Measurements from ENCODE around the gene PDF. TPM values are rescaled to one million over a fixed set of nuclear protein-coding genes. Genes with fewer than 3 reads are reported as not detected.
A peak's percentile ranks its signal among the peaks of the same experiment; 100 is the strongest.

Gene PDF
- total RNA-seq, 1 donor from 2014 or later = 13.0 TPM

DNA sequence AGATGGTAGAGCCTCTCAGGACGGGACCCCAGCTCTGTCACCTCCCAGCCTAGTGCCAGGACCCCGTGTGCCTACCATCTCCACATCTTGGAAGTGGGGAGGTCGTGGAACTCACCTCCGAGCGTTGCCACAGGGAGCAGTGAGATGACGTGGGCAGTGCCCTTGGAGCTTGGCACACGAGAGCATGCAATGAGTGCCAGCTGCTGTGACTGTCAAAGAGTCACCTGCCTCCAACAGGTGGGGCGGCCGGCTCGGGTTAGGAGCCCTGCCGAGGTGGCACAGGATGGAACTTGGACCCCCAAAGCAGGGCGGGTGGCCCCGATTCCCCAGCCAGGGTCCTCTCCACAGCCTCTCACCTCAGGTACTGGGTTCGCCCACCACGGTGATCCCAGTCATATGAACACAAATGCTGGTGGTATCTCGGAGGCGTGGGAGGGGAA lies 13.8 kb downstream of the PDF start:
- TF ChIP-seq, protein P1, sequence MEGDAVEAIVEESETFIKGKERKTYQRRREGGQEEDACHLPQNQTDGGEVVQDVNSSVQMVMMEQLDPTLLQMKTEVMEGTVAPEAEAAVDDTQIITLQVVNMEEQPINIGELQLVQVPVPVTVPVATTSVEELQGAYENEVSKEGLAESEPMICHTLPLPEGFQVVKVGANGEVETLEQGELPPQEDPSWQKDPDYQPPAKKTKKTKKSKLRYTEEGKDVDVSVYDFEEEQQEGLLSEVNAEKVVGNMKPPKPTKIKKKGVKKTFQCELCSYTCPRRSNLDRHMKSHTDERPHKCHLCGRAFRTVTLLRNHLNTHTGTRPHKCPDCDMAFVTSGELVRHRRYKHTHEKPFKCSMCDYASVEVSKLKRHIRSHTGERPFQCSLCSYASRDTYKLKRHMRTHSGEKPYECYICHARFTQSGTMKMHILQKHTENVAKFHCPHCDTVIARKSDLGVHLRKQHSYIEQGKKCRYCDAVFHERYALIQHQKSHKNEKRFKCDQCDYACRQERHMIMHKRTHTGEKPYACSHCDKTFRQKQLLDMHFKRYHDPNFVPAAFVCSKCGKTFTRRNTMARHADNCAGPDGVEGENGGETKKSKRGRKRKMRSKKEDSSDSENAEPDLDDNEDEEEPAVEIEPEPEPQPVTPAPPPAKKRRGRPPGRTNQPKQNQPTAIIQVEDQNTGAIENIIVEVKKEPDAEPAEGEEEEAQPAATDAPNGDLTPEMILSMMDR (IDR thresholded peaks at IDR 0.05; ENCODE audit: unreplicated experiment) = no peak
- no peak for DNase-seq (ENCODE audit: low spot score, unreplicated experiment)
- Mint-ChIP-seq H3K4me1 (ENCODE audit: low read depth) (peaks cover 5% of the 10 kb centered on the region), H3K9me3 (ENCODE audit: low read depth) (no peaks in the 10 kb centered on the region), H3K4me3 (ENCODE audit: low read depth) (no peak overlapping the region), H3K27me3 (no peaks in the 10 kb centered on the region), H3K36me3 (ENCODE audit: insufficient read depth) (peaks cover 15% of the 10 kb centered on the region), H3K27ac (no peak overlapping the region)

DNA sequence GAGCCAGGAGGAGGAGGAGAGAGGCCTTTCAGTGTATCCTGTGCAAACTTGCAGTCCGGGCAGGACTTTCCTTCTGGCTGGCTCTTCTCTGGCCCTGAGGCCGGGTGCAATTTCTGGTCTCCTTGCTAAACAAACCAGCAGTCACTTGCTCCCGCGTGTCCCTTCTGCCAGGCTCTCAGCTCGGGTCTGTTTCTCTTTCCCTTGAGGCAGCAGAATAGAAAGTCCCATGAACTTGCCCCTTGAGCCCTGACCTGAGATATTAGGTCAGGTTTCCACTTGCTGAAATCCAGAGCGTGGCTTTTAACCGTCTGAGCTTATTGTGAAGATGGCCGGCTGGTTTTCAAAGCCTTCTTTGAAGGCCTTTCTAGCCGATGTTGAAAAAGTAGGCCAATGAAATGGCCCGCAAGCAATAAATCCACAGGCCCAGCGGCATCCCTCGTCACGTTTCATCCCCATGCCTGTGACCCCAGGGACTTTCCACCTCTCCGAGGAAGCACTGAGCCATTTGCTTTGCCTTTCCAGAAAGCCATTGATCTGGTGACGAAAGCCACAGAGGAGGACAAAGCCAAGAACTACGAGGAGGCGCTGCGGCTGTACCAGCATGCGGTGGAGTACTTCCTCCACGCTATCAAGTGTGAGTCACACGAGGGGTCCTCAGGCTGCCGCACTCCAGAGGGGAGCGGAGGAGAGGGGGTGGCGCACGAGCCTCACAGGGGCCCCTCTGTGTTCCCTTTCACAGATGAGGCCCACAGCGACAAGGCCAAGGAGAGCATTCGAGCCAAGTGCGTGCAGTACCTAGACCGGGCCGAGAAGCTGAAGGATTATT lies 14.7 kb downstream of the PDF start:
- Mint-ChIP-seq H3K4me1 (ENCODE audit: low read depth) (peaks cover 5% of the 10 kb centered on the region), H3K36me3 (ENCODE audit: insufficient read depth) (peaks cover 8% of the 10 kb centered on the region), H3K4me3 (ENCODE audit: low read depth) (no peak overlapping the region), H3K9me3 (ENCODE audit: low read depth) (no peaks in the 10 kb centered on the region), H3K27me3 (no peaks in the 10 kb centered on the region), H3K27ac (no peak overlapping the region)
- no peak for DNase-seq (ENCODE audit: low spot score, unreplicated experiment)
- TF ChIP-seq, protein P1 (IDR thresholded peaks at IDR 0.05; ENCODE audit: unreplicated experiment) = no peak

DNA sequence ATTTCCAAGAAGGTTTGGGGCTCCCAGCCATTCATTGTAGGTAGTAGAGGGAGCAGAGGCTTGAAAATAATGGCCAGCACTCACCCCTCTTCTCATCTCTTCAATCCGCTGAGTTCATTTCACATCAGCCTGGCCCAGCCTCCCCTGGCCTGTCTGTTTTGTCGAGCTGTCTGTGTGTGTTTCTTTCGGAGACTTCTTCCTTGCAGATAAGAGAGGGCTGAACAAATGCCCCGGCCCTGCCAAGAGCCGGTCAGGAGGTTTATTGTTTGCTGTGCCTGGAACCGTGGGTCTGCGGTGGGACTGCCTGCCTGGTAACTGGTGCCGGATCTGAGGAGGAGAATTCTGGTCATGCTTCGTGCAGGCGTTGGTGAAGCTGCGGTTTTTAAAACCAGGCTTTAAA lies 15.9 kb downstream of the PDF start:
- no peak overlapping the region for H3K27ac Mint-ChIP-seq
- TF ChIP-seq, protein P1 (IDR thresholded peaks at IDR 0.05; ENCODE audit: unreplicated experiment) = no peak
- peaks cover 7% of the 10 kb centered on the region for H3K36me3 Mint-ChIP-seq (ENCODE audit: insufficient read depth)
- no peak overlapping the region for H3K4me3 Mint-ChIP-seq (ENCODE audit: low read depth)
- DNase-seq (ENCODE audit: low spot score, unreplicated experiment) = no peak
- no peaks in the 10 kb centered on the region for H3K27me3 Mint-ChIP-seq
- H3K9me3 Mint-ChIP-seq (ENCODE audit: low read depth) = no peaks in the 10 kb centered on the region
- H3K4me1 Mint-ChIP-seq (ENCODE audit: low read depth) = peaks cover 5% of the 10 kb centered on the region

DNA sequence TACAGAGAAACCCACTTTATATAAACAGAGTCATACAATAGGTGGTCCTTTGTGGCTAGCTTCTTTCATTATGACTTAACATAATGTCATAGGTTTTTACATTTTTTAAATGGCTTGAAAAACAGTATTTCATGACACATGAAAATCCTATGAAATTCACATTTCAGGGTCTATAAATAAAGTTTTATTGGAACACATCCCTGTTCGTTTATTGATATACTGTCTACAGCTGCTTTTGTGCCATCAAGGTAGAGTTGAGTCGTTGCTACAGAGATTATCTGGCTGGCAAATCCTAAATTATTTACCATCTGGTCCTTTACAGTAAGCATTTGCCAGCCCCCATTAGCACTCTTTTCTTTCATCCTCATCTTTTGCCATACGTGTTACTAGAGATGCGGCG lies 16.9 kb downstream of the PDF start:
- DNase-seq (ENCODE audit: low spot score, unreplicated experiment) = no peak
- Mint-ChIP-seq H3K27ac (no peak overlapping the region), H3K4me3 (ENCODE audit: low read depth) (peak overlapping the region; percentile 60), H3K36me3 (ENCODE audit: insufficient read depth) (peaks cover 6% of the 10 kb centered on the region), H3K9me3 (ENCODE audit: low read depth) (no peaks in the 10 kb centered on the region), H3K4me1 (ENCODE audit: low read depth) (peaks cover 5% of the 10 kb centered on the region), H3K27me3 (no peaks in the 10 kb centered on the region)
- TF ChIP-seq, protein P1 (IDR thresholded peaks at IDR 0.05; ENCODE audit: unreplicated experiment) = no peak

DNA sequence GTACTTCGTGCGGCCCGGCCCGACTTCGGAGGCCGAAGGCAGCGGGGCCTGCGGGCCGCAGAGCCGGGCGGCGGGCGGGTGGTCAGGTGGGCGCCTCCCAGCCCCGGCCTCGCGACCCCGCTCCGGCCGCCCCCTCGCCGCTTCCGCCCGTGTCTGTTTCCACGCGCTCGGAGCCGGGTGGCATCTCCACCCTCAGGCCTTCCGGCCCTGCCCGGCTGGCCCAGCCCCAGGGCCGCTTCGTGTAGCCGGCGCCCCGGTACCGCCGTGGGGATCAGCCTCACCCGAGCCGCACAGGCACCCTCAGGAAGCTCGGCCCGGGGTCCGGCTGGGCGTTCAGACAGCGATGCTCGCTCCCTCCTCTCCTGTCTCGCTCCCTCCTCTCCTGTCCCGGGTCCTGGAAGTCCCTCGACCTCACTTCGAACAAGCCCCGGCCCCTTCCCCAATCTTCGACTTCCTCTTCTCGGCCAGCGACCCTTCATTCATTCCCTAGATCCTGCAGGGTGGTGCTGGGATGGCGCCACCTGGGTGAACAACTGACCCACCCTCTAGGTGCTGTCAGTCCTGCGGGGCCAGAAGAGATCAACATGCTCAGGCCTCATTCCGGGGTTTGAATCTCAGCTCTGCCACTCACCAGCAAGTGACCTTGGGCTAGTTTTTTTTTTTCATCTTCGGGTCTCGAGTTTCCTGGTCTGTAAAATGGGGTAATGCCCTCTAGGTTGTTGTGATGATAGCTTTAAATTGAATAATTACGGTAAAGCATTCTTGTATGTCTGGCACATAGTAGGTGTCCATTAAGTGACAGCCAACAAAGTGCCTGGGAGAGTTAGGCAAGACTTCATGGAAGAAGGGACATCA lies 18.6 kb downstream of the PDF start:
- H3K36me3 Mint-ChIP-seq (ENCODE audit: insufficient read depth) = peaks cover 5% of the 10 kb centered on the region

More for the DNA sequence above, 18.6 kb downstream of the PDF start:
- TF ChIP-seq, protein P1 (IDR thresholded peaks at IDR 0.05; ENCODE audit: unreplicated experiment) = no peak
- Mint-ChIP-seq H3K27ac (peak overlapping the region; percentile 94), H3K4me1 (ENCODE audit: low read depth) (peaks cover 5% of the 10 kb centered on the region), H3K9me3 (ENCODE audit: low read depth) (no peaks in the 10 kb centered on the region), H3K4me3 (ENCODE audit: low read depth) (peak overlapping the region; percentile 98), H3K27me3 (no peaks in the 10 kb centered on the region)
- DNase-seq (ENCODE audit: low spot score, unreplicated experiment) = peak; percentile 43
